Mammary epithelial cell (primary cell): ENCODE data around the gene TULP1.

Source experiments
- EZH2 ChIP-seq: IDR thresholded peaks from 2 replicates; pipeline ENCODE4 v1.6.1; 2012; ENCODE audit warnings: low read length, inconsistent platforms, borderline replicate concordance
- TF ChIP-seq, protein P1 (sequence below), 2 donors: IDR thresholded peaks in 1 of 2; conservative IDR thresholded peaks in 1 of 2; 2 replicates each; pipeline ENCODE4 v1.5.1; 2011 to 2012; ENCODE audit warnings: inconsistent platforms in 2 of 2, low read length in 2 of 2, mild to moderate bottlenecking in 2 of 2, control low read depth in 1 of 2, low read depth in 1 of 2; ENCODE audit not compliant: insufficient read depth in 1 of 2; ENCODE audit errors: extremely low read depth in 1 of 2

DNA sequence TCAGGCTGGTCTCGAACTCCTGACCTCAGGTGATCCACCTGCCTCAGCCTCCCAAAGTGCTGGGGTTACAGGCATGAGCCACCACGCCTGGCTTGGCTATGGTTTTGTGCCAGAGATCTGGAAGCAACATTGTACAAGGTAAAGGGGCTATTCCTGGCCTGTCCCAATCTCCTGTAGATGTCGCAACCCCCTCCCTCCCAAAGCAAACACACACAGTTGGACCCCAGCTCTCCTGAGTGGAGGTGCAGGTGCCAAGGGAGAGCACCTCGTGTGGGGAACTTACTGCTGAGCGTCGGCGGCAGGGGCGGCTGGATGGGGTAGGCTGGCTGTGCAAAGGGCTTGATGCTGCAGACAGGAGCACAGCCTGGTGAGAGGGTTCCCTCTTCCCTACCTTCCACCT, 35.7 kb downstream of the TULP1 start:
- TF ChIP-seq, protein P1, sequence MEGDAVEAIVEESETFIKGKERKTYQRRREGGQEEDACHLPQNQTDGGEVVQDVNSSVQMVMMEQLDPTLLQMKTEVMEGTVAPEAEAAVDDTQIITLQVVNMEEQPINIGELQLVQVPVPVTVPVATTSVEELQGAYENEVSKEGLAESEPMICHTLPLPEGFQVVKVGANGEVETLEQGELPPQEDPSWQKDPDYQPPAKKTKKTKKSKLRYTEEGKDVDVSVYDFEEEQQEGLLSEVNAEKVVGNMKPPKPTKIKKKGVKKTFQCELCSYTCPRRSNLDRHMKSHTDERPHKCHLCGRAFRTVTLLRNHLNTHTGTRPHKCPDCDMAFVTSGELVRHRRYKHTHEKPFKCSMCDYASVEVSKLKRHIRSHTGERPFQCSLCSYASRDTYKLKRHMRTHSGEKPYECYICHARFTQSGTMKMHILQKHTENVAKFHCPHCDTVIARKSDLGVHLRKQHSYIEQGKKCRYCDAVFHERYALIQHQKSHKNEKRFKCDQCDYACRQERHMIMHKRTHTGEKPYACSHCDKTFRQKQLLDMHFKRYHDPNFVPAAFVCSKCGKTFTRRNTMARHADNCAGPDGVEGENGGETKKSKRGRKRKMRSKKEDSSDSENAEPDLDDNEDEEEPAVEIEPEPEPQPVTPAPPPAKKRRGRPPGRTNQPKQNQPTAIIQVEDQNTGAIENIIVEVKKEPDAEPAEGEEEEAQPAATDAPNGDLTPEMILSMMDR (conservative IDR thresholded peaks at IDR 0.05 in 1 of 2, IDR thresholded peaks at IDR 0.05 in 1 of 2; ENCODE audit: extremely low read depth in 1 of 2, insufficient read depth in 1 of 2, low read depth in 1 of 2, low read length in 2 of 2): no peak
- TF ChIP-seq EZH2: no peak
